Amniotic stem cell (primary cell): Measurements from ENCODE around the gene NEIL3.
A peak's percentile ranks its signal among the peaks of the same experiment; 100 is the strongest.

Source experiments
- DNase-seq: peaks from one replicate; lab custom pipeline; 2025; lab: John Stamatoyannopoulos, UW

NEIL3 gene

GRCh38 chr4:177369372-177369771 is 59.7 kb downstream of the NEIL3 start:
- peak; percentile 39 for DNase-seq

GRCh38 chr4:177371461-177371860 is 61.8 kb downstream of the NEIL3 start:
- DNase-seq, result no peak

GRCh38 chr4:177374966-177375365 is 65.3 kb downstream of the NEIL3 start:
- DNase-seq, result no peak

- no peak for DNase-seq
Observed at GRCh38 chr4:177375372-177375771, 65.7 kb downstream of the NEIL3 start.

- no peak for DNase-seq
Observed at GRCh38 chr4:177376024-177376423, 66.3 kb downstream of the NEIL3 start.

GRCh38 chr4:177380730-177381287 is 71.1 kb downstream of the NEIL3 start:
- DNase-seq, result no peak

GRCh38 chr4:177381762-177382310 is 72.2 kb downstream of the NEIL3 start:
- no peak for DNase-seq

- no peak for DNase-seq
Observed at GRCh38 chr4:177384856-177385397, 75.3 kb downstream of the NEIL3 start.

GRCh38 chr4:177385576-177386277 is 76.1 kb downstream of the NEIL3 start:
- no peak for DNase-seq

- DNase-seq, result no peak
Observed at GRCh38 chr4:177386278-177386815, 76.7 kb downstream of the NEIL3 start.

- no peak for DNase-seq
Observed at GRCh38 chr4:177391287-177391686, 81.6 kb downstream of the NEIL3 start.

GRCh38 chr4:177391953-177392352 is 82.3 kb downstream of the NEIL3 start:
- no peak for DNase-seq

- DNase-seq, result no peak
Observed at GRCh38 chr4:177393236-177393635, 83.6 kb downstream of the NEIL3 start.

GRCh38 chr4:177396352-177396751 is 86.7 kb downstream of the NEIL3 start:
- DNase-seq, result no peak

GRCh38 chr4:177400030-177400429 is 90.4 kb downstream of the NEIL3 start:
- no peak for DNase-seq

GRCh38 chr4:177401658-177402273 is 92.1 kb downstream of the NEIL3 start:
- DNase-seq, result no peak

- DNase-seq, result no peak
Observed at GRCh38 chr4:177403746-177404145, 94.1 kb downstream of the NEIL3 start.

GRCh38 chr4:177404342-177404741 is 94.7 kb downstream of the NEIL3 start:
- no peak for DNase-seq

- DNase-seq, result no peak
Observed at GRCh38 chr4:177404986-177405385, 95.3 kb downstream of the NEIL3 start.

GRCh38 chr4:177405508-177405907 is 95.8 kb downstream of the NEIL3 start:
- DNase-seq, result no peak

GRCh38 chr4:177408023-177408422 is 98.3 kb downstream of the NEIL3 start:
- no peak for DNase-seq

GRCh38 chr4:177410566-177410965 is 100.9 kb downstream of the NEIL3 start:
- DNase-seq, result no peak

- no peak for DNase-seq
Observed at GRCh38 chr4:177411996-177412395, 102.3 kb downstream of the NEIL3 start.
